CD1c-positive myeloid dendritic cell (primary cell): ENCODE results near the gene FOXC1.

Experiments used
- DNase-seq: peaks from one replicate; pipeline ENCODE4 v3.0.0-alpha.2; 2016; ENCODE audit errors: extremely low spot score

FOXC1 gene

DNA sequence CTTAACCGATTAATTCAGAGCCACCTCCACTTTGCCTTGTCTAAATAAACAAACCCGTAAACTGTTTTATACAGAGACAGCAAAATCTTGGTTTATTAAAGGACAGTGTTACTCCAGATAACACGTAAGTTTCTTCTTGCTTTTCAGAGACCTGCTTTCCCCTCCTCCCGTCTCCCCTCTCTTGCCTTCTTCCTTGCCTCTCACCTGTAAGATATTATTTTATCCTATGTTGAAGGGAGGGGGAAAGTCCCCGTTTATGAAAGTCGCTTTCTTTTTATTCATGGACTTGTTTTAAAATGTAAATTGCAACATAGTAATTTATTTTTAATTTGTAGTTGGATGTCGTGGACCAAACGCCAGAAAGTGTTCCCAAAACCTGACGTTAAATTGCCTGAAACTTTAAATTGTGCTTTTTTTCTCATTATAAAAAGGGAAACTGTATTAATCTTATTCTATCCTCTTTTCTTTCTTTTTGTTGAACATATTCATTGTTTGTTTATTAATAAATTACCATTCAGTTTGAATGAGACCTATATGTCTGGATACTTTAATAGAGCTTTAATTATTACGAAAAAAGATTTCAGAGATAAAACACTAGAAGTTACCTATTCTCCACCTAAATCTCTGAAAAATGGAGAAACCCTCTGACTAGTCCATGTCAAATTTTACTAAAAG is 2.7 kb downstream of the FOXC1 start:
- no peak for DNase-seq

DNA sequence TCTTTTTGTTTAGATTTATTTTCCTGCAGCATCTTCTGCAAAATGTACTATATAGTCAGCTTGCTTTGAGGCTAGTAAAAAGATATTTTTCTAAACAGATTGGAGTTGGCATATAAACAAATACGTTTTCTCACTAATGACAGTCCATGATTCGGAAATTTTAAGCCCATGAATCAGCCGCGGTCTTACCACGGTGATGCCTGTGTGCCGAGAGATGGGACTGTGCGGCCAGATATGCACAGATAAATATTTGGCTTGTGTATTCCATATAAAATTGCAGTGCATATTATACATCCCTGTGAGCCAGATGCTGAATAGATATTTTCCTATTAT is 3.2 kb downstream of the FOXC1 start:
- no peak for DNase-seq

DNA sequence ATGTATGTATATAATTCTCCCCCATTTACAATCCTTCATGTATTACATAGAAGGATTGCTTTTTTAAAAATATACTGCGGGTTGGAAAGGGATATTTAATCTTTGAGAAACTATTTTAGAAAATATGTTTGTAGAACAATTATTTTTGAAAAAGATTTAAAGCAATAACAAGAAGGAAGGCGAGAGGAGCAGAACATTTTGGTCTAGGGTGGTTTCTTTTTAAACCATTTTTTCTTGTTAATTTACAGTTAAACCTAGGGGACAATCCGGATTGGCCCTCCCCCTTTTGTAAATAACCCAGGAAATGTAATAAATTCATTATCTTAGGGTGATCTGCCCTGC is 3.6 kb downstream of the FOXC1 start:
- DNase-seq: no peak

DNA sequence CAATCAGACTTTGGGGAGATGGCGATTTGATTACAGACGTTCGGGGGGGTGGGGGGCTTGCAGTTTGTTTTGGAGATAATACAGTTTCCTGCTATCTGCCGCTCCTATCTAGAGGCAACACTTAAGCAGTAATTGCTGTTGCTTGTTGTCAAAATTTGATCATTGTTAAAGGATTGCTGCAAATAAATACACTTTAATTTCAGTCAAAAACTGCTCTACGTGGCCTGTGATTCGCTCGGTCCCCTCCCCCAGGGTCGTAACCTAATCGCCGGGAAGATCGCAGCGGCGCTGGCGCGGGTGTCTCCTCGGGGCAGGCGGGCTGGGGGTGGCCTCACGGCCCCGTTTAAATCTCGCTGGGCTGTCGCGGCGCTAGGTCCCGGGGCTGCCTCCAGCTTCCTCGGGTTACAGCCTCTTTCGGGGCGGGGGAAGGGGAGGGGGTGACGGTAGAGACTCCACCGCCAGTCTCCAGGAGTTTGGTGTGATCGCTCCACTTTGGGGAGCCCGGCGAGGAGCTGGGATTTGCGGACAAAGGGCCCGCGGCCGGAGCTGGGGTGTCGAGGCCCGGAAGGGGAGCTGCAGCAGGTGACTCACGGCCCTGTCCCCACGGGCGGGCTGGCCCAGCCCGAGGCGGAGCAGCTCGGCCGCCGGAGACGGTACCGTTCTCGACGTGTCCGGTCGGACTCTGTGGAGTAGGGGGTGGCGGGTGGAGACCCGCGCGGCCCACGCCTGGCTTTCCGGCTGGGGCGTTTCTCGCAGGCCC is 4.2 kb downstream of the FOXC1 start:
- DNase-seq: no peak

DNA sequence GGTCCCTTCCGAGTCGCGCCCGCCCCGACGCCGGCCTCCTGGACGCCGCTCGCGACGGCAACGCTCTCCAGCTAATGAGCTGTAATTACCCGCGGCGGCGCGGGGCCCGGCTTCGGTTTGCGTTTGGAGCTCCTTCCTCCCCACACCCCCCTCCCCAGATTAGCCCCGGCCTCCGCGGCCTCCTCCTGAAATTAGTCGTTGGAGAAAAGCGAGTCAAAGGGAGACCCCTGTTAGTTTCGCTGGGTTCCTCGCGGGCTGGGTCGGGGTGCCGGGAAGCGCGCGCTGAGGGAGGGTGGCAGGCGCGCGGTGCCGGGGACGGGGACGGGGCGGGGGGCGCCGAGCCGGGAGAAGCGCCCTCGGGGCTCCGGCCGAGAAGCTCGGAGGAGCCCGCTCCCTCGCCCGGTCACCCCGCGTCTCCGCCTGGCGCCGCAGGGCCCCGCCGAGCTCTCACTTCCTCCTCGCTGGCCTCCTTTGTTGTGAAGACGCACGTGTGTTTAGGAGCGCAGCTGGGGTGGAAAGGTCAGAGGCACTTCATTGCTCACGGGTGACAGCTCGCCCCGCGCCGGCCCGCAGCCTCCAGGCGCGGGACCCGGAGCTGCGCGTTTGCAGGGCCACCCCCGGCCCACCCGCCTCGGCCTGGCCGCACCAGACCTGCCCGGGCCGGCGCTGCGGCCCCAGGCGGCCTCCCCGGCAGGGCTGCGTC is 4.9 kb downstream of the FOXC1 start:
- DNase-seq: peak; percentile 71

DNA sequence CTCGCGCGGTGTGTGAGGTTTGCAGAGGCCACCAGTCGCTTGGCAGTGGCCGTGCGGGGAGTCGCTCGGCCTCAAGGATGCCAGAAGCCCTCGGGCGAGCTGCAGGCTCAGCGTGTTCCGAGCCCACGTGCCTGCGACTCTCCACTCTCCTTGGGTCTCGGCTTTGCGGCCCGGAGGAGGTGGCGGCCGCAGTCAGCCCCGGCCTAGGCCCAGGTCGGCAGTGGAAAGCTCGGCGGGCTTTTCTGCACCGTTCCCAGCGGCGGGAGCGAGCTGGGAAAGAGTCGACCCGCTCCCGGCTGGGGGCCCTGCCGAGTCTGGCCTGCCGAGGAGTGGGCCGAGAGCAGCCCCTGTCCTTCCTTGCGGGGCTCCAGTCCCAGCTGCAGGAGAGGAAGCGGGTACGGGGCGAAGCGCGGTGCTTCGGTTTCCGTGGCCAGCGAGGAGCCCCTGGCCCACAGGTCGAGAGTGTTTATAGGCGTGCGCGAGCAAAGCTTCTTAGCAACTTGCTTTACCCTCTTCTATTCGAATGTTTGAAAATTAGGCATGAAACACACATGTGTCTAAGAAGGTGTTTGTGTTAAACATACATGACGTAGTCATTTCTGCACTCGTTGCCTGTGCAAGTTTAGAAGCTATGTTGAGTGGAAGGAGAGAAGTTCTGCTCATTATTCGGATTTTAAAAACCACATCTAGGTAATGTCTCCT is 5.6 kb downstream of the FOXC1 start:
- no peak for DNase-seq

DNA sequence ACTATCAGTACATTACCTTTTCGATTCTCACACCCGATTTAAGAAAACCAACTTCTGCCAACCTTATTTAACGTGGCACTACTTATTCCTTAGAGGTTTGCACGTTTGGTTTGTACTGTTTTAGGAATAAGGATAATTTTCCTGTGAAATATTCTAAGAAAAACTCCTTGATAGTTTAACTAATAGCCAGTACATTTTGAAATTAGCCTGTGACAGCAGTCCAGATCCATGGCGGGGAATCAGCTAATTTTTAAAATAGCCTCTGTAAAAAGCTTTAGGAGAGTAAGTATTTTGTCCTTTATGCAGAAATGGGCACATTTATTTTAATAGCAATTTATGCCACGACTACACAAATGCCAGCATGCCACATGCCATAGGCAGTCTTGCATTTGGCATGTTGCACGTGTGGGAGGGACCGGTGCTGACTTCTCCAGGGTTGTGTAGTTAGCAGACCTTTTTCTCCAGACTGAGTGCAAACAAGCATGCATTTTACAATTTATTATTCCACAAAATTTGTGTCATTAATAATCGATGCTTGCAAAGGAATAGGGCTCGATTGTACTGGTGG is 6.2 kb downstream of the FOXC1 start:
- no peak for DNase-seq

DNA sequence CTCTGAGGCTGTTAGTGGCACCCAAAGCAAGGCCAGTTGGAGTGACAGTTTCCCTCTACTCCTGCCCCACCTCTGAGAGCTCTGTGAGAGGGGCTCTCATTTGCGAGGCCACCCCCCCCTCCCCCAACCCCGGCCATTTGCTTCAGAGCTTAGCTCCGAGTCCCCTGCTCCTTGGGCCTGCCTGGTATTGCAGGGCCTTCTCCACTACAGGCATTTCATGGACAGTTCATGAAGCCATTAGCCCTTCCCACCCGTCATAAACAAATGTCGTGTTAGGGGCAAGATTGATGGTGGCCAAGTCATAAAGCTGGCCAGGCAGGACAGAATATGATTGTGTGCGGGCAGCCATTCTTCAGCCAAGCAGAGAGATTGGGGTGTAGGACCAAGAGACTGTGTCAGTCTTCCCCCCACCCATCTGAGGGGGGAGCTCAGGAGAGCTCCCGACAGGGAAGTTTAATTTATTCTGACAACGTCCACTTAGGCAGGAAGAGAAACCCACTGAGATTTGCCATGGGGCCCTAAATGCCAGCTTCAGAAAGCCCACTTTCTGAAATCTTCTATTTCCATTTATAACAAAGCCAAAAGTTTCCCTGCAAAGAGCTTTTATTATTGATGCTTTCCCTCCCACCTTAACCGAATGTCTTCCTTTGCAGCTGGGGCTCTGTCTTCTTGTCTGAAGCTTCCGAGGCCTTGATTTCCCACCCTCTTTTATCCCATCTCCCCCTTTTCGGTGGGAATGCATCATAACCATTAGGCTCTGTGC is 7.2 kb downstream of the FOXC1 start:
- no peak for DNase-seq

DNA sequence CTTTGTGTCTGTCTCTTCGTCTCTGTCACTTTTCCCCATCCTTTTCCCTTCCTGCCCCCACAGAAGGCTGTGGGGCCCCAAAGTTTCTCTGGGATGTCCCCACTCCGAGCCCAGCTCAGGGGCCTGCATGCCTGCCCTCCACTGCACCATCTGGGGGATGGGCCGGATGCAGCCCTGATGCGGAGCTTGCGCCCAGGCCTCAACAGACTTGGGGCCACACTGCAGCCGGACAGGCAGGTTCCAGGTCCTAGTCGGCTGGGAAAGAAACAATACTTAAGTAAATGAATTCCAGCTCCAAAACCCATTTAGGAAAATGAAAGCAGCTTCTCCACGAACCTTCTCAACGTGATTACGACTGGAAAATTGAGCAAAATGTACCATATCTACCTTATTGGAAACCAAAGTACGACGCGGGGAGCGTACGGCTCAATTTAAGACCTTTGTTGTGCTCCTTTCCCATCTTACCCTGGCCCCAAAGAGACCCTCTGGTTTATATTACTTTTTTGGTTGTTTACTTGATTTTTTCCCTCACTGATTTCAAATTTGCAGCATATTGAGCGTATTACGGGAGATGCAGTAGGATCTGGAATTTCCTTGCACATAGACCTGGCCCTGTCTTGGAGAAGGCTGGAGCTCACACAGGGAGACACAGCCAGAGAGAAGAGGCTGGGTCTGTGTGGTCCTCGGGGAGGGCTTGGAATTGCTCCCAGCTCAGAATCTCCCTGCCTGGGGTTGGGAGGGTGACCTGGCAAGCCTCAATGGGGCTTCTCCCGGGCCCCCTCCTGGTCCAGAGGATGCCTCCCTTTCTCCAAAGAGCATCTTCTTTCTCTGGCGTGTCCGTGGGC is 8.0 kb downstream of the FOXC1 start:
- no peak for DNase-seq

DNA sequence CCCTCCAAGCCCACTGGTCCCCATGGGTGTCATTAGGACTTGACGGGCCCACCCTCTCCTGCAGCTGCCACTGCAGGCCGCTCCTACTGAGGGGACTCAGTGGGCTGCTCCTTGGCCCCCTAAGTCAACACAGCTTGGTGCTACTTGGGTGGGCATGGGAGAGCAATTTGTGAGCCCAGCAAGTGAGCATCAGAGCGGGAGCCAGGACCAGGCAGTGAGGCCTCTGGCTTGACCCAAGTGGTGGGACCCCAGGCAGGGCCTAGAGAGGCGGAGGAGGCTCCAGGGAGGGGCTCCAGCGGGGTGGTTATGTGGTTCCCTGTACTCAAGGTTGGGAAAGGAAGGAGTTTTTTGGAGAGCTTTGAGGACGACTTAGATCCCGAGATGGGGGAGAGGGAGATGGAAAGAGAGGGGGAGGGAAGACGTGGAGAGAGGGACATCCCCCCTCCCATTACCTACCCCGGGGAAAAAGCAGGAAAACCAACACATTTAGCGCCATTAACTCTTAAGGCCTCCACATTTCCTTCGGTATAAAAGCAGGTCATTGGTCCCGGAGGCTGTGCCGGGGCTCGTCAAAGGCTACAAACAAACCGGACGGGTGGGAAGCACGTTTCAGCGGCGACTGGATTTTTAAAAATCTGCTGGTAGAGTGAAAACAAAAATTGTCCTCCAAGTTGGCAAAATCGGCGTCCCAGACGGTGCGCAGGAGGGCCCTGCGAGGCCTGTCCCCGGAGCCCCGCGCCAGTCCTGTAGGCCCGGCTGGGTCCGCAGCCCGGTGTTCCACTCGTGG is 8.8 kb downstream of the FOXC1 start:
- no peak for DNase-seq

DNA sequence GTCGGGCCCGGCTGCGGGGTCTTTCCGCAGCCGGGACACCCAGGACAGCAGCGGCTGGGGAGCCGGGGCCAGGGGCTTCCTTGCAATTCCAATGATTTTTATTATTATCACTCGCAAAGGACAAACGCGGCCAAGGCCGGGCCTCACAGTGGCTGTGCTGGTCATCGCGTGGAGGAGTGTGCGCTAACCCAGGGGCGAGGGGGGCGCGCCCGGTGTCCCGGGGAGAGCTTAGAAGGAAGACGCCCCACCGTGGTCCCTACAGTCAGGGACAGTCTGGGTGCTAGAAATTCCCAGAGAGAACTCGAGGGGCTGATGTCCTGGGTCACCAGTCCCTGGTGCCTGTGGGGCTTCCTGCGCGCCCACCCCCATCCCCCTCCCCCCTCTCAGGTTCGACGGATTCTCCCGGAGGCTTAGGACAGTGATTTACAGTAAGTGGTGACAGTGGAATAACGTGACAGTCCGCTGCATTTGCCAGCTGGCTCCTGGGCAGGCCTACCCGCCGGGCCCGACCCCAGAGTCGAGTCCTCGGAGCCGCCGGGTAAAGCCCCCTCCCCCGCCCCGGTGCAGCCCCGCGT is 9.5 kb downstream of the FOXC1 start:
- DNase-seq: no peak

DNA sequence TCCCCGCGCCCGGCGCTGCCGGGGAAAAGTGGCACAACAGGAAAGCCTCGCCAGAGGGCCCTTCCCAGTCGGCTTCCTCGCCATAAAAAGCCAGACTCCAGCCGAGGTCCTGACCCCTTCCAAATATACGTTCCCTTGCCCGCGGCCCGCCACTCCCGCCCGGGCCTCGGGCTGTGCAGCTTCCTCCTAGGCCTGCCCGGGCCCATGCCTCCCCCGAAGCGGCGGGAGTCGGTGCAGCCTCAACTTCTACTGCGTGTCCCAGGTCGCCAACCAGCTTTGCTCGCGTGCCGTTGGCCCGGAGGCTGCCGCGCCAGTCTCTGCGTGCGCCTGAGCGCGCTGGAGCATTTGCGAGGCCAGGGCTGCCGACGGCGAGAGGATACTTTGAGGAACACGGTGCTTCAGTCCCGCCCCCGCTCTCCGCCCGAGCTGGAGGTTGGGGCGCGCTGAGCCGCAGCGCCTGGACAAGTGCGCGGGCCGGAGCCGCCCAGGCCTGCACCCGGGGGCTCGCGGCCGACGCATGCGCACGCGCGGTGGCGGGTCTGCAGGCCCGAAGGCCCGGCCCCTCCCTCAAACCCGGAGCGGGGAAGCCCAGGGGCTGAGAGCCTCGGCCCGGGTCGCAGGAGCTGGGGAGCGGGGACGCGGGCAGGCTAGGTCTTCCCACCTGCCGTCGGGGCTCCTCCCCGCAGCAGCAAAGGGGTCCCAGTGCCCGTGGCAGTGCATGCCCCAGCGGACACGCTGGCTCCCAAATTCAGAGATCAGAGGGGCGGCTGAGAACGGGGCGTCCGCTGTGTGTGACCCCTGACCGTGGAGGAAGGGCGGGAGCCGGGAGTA is 10.2 kb downstream of the FOXC1 start:
- DNase-seq: peak; percentile 70

DNA sequence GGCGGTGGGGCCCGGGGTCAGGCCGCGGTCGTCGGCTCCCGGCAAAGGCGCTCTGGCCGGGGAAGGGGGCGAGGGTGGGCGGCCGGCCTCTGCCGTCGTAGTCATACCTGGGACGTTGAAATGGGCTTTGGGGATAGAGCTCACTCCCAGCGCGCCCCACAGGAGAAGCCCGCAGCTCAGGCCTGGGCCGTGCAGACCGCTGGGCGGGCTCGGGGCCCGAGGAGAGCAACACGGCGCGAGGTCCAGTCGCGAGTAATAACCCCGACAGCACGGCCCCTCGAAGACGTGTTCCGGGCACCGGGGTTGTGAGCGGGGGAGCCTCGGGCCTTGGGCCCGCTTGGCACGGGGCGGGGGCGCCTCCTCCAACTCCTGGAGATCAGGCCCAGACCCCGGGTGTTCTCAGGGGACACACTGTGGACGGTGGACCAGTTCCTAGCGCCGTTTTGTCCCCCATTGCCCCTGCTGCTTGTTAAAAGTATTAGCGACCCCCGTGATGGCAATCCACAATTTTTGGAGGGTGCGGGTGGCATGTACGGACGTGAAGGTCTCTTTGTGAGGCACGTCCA is 10.9 kb downstream of the FOXC1 start:
- no peak for DNase-seq

DNA sequence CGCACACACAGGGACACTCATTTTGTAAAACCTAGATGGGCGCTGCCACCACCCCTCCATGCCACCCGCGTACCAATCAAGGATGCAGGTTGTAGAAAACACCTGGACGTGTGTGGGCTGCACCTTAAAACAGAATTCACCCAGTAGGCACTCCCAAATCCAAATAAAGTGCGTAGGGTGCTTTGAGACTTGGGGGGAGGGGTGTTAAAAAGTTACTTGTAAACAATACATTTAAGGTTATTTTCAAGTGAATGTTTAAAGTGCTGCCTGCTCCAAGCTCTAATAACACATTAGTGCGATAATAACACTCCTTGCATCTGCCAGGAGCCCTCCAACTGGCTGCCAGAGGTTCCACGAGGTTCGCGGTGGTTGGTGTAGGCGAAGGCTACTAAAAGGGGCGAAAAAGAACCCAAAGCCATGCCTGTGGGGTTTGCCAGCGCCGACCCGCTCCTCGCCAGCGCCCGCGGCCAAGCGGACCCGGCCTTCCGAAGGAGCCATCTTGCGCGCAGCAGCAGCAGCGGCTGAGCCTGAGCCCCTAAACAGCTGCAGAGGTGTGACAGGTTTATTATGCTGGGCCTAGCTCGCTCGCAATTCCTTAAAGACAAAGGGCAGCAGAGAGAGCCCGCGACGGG is 11.5 kb downstream of the FOXC1 start:
- DNase-seq: no peak

DNA sequence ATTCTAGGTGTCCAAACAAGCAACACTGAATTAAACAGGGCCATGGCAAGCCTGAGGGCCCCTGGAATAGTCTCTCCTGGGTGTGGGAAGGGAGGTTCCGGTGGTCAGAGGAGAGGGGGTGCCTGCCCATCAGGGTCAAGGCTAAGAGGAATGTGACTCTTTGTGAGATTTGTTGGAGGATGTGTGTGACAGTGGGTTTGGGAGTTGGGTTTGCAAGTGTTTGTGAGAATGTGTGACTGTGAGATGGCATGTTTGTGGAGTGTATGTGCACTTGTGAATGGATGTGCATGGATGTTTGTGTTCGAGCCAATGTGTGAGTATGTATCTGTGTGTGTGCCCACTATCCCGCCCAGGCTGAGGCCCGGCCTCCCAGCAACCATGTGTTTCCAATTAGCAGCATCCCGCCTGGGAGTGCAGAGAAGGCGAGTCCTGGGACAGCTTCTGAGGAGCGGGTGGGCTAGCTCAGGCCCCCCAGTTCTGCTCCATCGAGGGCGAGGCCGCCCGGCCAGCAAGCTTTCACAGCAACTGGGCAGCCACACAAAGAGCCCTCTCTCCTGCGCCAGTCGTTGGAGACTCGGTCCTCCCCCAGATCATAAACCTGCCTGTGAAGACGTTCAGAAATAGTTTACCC is 12.6 kb downstream of the FOXC1 start:
- no peak for DNase-seq

DNA sequence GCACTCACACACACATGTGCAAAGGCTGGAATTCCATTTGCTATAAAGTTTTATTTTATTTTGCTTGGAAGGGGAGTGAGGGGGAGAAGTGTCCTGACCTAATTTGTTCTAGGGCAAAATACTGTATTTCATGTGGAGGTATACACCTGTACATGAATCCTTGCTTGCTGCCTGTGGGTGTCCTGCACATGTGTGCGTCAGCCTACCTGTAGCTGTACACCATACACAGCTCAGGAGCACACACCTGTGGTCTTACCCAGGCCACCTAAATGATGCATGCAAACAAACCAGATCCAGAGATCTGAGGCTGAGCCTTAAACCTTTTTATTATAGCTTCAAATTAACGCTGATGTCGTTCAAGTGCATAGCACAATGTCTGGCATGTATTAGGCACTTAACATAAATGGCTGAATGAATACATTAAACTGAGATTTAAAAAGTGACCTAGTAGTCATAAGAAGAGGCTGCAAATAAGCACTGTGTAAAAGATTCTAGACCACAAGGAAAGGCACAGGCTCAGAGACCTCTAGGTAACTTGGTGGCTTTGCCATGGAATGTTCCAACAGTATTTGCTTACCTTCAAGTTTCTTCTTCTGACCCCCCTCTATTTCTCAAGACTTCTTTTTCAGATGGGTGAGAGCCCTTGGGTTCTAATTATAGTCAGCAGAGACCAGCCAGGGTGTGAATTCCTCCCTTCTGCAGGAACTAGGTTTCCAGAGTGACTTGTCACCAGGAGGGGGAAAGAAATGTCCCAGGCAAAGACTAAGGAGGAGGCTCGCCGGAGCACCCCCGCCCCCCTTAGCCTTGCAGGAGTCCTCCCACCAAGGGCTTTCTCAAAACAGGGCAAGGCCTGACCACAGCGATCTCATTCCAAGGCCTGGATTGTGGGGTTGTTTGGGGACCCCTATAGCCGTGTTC is 13.4 kb downstream of the FOXC1 start:
- no peak for DNase-seq
